GM12891 (cell line): Measurements from ENCODE around the gene LHCGR.

ENCODE experiments used
- PAX5 ChIP-seq: IDR thresholded peaks from 2 replicates; pipeline ENCODE4 v1.6.1; 2011; ENCODE audit warnings: low read length, moderate library complexity, mild to moderate bottlenecking; ENCODE audit not compliant: insufficient read depth, severe bottlenecking
- POLR2A ChIP-seq: IDR thresholded peaks from 2 replicates; pipeline ENCODE4 v1.6.1; 2011; ENCODE audit warnings: low read depth, low read length, control low read depth
- POLR2AphosphoS5 ChIP-seq: IDR thresholded peaks from 2 replicates; pipeline ENCODE4 v1.6.1; 2011; ENCODE audit warnings: low read depth, low read length, control low read depth
- POU2F2 ChIP-seq: IDR thresholded peaks from 2 replicates; pipeline ENCODE4 v1.6.1; 2011; ENCODE audit warnings: low read depth, mild to moderate bottlenecking, control low read depth, low read length, moderate library complexity
- SPI1 ChIP-seq: IDR thresholded peaks from 2 replicates; pipeline ENCODE4 v1.6.1; 2011; ENCODE audit warnings: low read depth, low read length, control low read depth
- TAF1 ChIP-seq: IDR thresholded peaks from 2 replicates; pipeline ENCODE4 v1.6.1; 2011; ENCODE audit warnings: low read depth, low read length, control low read depth

- TF ChIP-seq POLR2A (no peak), TAF1 (no peak), POU2F2 (no peak), POLR2AphosphoS5 (no peak), SPI1 (no peak), PAX5 (no peak)
Observed at GRCh38 chr2:48793671-48794070, 38.1 kb upstream of the LHCGR start.
